ENCODE data around the gene ENTREP3. TPM values are rescaled to one million over a fixed set of nuclear protein-coding genes. Genes with fewer than 3 reads are reported as not detected.
"Not testable (repeated sequence)": the region's sequence is repeated elsewhere in the genome, so short reads cannot be mapped to it uniquely, and the experiment has no call there.

The ENTREP3 gene
- total RNA-seq, 1 donor = 6.5 TPM

GRCh38 chr1:155219592-155220031 lies 35.7 kb downstream of the ENTREP3 start:
- H3K36me3 ChIP-seq (ENCODE audit: insufficient read depth, low read length) = no peaks in the 10 kb centered on the region
- peak overlapping the region; percentile 4 for H3K4me3 ChIP-seq (ENCODE audit: insufficient read depth, low read length)
- no peaks in the 10 kb centered on the region for H3K27me3 ChIP-seq (ENCODE audit: insufficient read depth, low read length)
- no peak overlapping the region for H3K27ac ChIP-seq (ENCODE audit: low read depth, low read length)
- TF ChIP-seq CTCF (IDR thresholded peaks at IDR 0.05; ENCODE audit: extremely low read depth, low read depth, low read length) = no peak
- peaks cover 14% of the 10 kb centered on the region for H3K4me1 ChIP-seq (ENCODE audit: insufficient read depth, low read length)
- peak; percentile 46 for DNase-seq (ENCODE audit: insufficient read length, low spot score, missing footprints)
- peak overlapping the region; percentile 90 for H2AFZ ChIP-seq (ENCODE audit: low read length)
- H3K9me3 ChIP-seq (ENCODE audit: low read depth, low read length) = no peaks in the 10 kb centered on the region
- peaks cover 5% of the 10 kb centered on the region for H3K79me2 ChIP-seq (ENCODE audit: insufficient read depth, low read length)
- H3K4me2 ChIP-seq (ENCODE audit: insufficient read depth, low read length) = peak overlapping the region; percentile 71
- no peaks in the 10 kb centered on the region for H4K20me1 ChIP-seq (ENCODE audit: insufficient read depth, low read length)

- no peak overlapping the region for H3K27ac ChIP-seq (ENCODE audit: low read depth, low read length)
- H3K4me2 ChIP-seq (ENCODE audit: insufficient read depth, low read length) = peak overlapping the region; percentile 71
- H3K4me3 ChIP-seq (ENCODE audit: insufficient read depth, low read length) = peak overlapping the region; percentile 4
Measured at GRCh38 chr1:155218854-155219591, 36.3 kb downstream of the ENTREP3 start.

GRCh38 chr1:155214702-155215101 lies 40.6 kb downstream of the ENTREP3 start:
- not testable (repeated sequence) for H3K4me3 ChIP-seq (ENCODE audit: insufficient read depth, low read length); DNase-seq (ENCODE audit: insufficient read length, low spot score, missing footprints); H3K4me1 ChIP-seq (ENCODE audit: insufficient read depth, low read length); H3K27me3 ChIP-seq (ENCODE audit: insufficient read depth, low read length); H3K79me2 ChIP-seq (ENCODE audit: insufficient read depth, low read length); H2AFZ ChIP-seq (ENCODE audit: low read length); H4K20me1 ChIP-seq (ENCODE audit: insufficient read depth, low read length); H3K4me2 ChIP-seq (ENCODE audit: insufficient read depth, low read length); H3K9me3 ChIP-seq (ENCODE audit: low read depth, low read length); H3K27ac ChIP-seq (ENCODE audit: low read depth, low read length)
- peaks cover 13% of the 10 kb centered on the region for H3K36me3 ChIP-seq (ENCODE audit: insufficient read depth, low read length)

More at GRCh38 chr1:155218854-155219591, 36.3 kb downstream of the ENTREP3 start:
- no peaks in the 10 kb centered on the region for H3K36me3 ChIP-seq (ENCODE audit: insufficient read depth, low read length)
- H3K9me3 ChIP-seq (ENCODE audit: low read depth, low read length) = no peaks in the 10 kb centered on the region
- H3K79me2 ChIP-seq (ENCODE audit: insufficient read depth, low read length) = peaks cover 3% of the 10 kb centered on the region
- H2AFZ ChIP-seq (ENCODE audit: low read length) = peak overlapping the region; percentile 90
- H4K20me1 ChIP-seq (ENCODE audit: insufficient read depth, low read length) = no peaks in the 10 kb centered on the region
- peak; percentile 90 for DNase-seq (ENCODE audit: insufficient read length, low spot score, missing footprints)
- TF ChIP-seq CTCF (IDR thresholded peaks at IDR 0.05; ENCODE audit: extremely low read depth, low read depth, low read length) = no peak
- peaks cover 8% of the 10 kb centered on the region for H3K4me1 ChIP-seq (ENCODE audit: insufficient read depth, low read length)
- H3K27me3 ChIP-seq (ENCODE audit: insufficient read depth, low read length) = no peaks in the 10 kb centered on the region

GRCh38 chr1:155212051-155212440 lies 43.2 kb downstream of the ENTREP3 start:
- not testable (repeated sequence) for H3K4me2 ChIP-seq (ENCODE audit: insufficient read depth, low read length); H3K79me2 ChIP-seq (ENCODE audit: insufficient read depth, low read length); H4K20me1 ChIP-seq (ENCODE audit: insufficient read depth, low read length); H3K4me3 ChIP-seq (ENCODE audit: insufficient read depth, low read length); H3K27me3 ChIP-seq (ENCODE audit: insufficient read depth, low read length); DNase-seq (ENCODE audit: insufficient read length, low spot score, missing footprints); H3K9me3 ChIP-seq (ENCODE audit: low read depth, low read length); H3K27ac ChIP-seq (ENCODE audit: low read depth, low read length); H2AFZ ChIP-seq (ENCODE audit: low read length)
- Histone ChIP-seq H3K36me3 (ENCODE audit: insufficient read depth, low read length) (peaks cover 13% of the 10 kb centered on the region), H3K4me1 (ENCODE audit: insufficient read depth, low read length) (peaks cover 22% of the 10 kb centered on the region)

- not testable (repeated sequence) for H3K9me3 ChIP-seq (ENCODE audit: low read depth, low read length); H3K27me3 ChIP-seq (ENCODE audit: insufficient read depth, low read length)
Measured at GRCh38 chr1:155211381-155212050, 43.8 kb downstream of the ENTREP3 start.

More at GRCh38 chr1:155211381-155212050, 43.8 kb downstream of the ENTREP3 start:
- H3K4me2 ChIP-seq (ENCODE audit: insufficient read depth, low read length); H3K79me2 ChIP-seq (ENCODE audit: insufficient read depth, low read length); H2AFZ ChIP-seq (ENCODE audit: low read length); H4K20me1 ChIP-seq (ENCODE audit: insufficient read depth, low read length); H3K4me3 ChIP-seq (ENCODE audit: insufficient read depth, low read length): not testable (repeated sequence)
- peak; percentile 8 for DNase-seq (ENCODE audit: insufficient read length, low spot score, missing footprints)
- peaks cover 13% of the 10 kb centered on the region for H3K36me3 ChIP-seq (ENCODE audit: insufficient read depth, low read length)
- H3K4me1 ChIP-seq (ENCODE audit: insufficient read depth, low read length) = peaks cover 27% of the 10 kb centered on the region
- H3K27ac ChIP-seq (ENCODE audit: low read depth, low read length) = peak overlapping the region; percentile 17

All from osteoblast (primary cell).